Measurements from ENCODE around the gene UBA6.

DNA sequence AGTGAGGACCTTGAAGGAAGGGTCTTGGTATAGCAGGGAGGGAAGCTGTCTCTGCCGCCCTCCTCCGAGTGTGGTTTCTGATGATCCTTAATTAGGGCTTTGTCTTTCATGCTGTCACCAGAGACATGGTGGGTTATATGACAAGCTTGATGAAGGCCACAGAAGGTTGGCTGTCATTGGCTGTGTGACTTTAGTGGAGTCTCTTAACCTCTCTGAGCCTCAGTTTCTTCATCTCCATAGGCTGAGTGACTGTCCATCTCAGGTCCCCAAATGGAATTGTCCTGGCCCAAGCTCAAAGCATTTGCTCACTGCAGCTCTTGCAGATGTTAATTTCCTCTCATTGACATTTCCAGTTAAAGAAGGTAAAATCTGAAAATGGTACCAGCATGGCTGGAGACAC is 16.6 kb upstream of the UBA6 start:
- TF ChIP-seq POLR2A (IDR thresholded peaks at IDR 0.05; ENCODE audit: low read length) (no peak), GATA1 (IDR thresholded peaks at IDR 0.05; ENCODE audit: low read depth, low read length) (no peak)
